ENCODE results near the gene GNAO1.

DNA sequence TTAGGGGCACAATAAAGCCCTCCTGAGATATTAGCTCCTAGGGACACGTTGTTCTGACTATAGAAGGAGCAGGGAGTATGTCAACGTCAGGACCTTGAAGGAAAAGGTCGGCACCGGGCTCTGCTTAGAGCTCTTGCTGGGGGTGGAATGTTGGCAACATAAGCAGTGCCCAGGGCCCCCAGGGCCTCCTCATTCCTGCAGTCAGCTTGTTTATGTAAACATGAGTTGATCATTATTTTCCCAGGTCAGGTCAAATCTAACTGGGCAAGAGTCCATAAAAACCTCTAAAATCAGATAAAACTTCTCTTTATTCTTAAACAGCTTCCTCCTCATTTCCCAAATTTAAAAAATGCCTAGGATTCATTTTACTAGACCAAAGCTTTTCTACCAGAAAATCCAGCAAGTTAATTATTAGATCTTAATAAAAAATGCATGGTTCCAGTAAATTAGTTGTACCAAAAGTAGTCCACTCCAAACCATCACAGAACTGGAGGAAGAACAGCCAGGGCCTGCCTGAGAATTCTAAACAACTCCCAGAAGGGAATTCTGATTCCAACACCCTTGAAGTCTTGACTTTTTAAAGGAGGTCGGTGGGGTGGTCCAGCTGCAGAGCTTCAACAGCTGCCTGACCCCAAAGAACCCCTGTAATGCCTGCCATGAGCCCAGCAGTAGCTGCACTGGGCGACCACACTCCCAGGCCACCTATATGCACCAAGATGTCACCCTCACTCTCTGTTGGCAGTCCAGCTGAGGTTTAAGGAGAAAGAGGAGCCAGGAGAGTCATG is 179.8 kb downstream of the GNAO1 start:
- TF ChIP-seq, protein P1, sequence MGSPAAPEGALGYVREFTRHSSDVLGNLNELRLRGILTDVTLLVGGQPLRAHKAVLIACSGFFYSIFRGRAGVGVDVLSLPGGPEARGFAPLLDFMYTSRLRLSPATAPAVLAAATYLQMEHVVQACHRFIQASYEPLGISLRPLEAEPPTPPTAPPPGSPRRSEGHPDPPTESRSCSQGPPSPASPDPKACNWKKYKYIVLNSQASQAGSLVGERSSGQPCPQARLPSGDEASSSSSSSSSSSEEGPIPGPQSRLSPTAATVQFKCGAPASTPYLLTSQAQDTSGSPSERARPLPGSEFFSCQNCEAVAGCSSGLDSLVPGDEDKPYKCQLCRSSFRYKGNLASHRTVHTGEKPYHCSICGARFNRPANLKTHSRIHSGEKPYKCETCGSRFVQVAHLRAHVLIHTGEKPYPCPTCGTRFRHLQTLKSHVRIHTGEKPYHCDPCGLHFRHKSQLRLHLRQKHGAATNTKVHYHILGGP (tag by site-specific recombination; IDR thresholded peaks at IDR 0.05) = no peak
- TF ChIP-seq ZNF175 (tag by site-specific recombination; IDR thresholded peaks at IDR 0.05) (no peak), ZNF48 (tag by site-specific recombination; IDR thresholded peaks at IDR 0.05) (no peak), ZNF24 (tag by site-specific recombination; IDR thresholded peaks at IDR 0.05) (no peak)

Data from HEK293 (cell line).